ENCODE measurements around the gene MRPL41.
A peak's percentile ranks its signal among the peaks of the same experiment; 100 is the strongest.
"Not testable (repeated sequence)": the region's sequence is repeated elsewhere in the genome, so short reads cannot be mapped to it uniquely, and the experiment has no call there.

MRPL41 gene

DNA sequence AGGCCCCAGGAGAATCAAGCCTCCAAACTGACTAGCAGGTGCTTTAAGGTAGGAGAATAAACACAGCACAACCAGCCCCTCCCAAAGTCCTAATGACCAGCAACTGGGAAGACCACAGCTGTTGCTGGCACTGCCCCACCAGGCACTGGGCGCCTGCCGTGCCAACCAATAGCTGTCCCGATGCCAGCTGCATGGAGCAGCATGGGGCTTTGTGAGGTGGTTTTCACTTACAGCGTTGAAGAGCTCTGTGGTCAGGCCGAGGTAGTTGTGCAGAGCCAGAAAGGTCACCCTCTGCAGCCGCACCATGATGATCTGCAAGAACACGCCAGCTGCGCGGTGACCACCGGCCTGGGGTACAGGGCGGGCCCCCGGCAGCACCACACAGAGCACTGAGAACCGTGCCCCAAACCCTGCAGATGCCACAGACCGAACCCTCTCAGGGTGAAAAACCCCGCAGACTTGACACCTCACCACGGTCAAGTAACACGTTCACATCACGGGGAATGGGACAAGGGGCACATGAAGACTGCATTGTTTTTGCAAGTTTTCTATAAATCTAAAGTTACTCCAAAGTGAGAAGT lies 30.2 kb upstream of the MRPL41 start:
- no peak for DNase-seq

DNA sequence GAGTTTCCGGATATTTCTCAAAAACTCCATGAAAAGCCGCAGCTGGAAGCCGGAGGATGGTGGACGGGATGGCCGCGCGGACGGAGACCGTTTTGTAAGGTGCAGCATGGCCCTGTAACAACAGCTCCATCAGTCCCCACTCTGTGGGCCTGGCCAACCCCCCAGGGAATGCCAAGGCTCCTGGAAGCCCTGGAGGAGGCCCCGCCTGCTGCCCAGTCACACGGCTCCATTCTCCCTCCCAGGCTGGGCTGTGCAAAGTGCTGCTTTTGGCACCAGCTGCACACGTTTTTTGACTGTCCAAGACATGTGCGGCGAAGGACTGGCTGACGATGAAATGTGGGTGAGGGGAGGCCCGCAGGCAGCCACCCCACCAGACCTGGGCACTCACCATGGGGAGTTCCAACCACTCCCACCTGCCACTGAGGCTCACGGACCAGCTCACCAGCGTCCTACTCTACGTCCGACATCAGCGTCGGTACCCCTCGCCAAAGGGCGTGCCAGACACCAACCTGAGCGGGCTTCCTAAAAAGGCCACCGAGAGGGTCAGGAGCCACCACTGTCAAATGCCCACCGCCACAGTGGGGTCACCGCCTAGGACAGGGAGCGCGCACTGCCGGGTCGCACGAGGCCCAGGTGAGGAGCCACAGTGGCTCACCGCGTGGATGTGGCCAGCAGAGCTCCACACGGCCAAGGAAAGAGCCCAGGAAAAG lies 28.8 kb upstream of the MRPL41 start:
- no peak for DNase-seq

- no peak for DNase-seq
These were observed 27.3 kb upstream of the MRPL41 start for GRCh38 chr9:137524161-137524980.

DNA sequence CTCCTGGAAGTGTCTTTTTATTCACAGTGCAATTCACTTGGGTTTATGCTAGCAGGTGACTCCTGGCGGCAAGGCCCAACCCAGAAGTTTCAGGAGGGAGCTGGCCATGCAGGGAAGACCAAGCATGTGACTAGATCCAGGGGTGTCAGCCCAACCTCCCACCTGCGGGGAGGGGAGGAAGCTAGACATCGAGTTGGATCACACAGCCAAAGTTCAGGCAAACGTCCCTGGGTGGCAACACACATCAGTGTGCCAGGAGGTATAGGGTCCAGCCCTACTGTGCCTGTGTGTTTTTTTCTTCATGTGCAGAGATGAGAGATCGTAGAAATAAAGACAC lies 26.7 kb upstream of the MRPL41 start:
- DNase-seq: no peak

- no peak for DNase-seq
These were observed 21.3 kb upstream of the MRPL41 start for GRCh38 chr9:137530331-137530730.

GRCh38 chr9:137531099-137531765 lies 20.4 kb upstream of the MRPL41 start:
- peak in 20 of 56 donors; percentile 17 to 70 (median 47) for DNase-seq

DNA sequence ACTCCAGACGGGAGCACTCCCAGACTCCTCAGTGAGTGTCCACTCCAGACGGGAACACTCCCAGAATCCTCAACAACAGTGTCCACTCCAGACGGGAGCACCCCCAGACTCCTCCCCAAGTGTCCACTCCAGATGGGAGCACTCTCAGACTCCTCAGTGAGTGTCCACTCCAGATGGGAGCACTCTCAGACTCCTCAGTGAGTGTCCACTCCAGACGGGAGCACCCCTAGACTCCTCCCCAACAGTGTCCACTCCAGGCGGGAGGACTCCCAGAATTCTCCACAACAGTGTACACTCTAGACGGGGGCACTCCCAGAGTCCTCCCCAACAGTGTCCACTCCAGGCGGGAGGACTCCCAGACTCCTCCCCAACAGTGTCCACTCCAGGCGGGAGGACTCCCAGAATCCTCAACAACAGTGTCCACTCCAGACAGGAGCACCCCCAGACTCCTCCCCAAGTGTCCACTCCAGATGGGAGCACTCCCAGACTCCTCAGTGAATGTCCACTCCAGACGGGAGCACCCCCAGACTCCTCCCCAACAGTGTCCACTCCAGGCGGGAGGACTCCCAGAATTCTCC lies 18.7 kb upstream of the MRPL41 start:
- DNase-seq: not testable (repeated sequence)

DNA sequence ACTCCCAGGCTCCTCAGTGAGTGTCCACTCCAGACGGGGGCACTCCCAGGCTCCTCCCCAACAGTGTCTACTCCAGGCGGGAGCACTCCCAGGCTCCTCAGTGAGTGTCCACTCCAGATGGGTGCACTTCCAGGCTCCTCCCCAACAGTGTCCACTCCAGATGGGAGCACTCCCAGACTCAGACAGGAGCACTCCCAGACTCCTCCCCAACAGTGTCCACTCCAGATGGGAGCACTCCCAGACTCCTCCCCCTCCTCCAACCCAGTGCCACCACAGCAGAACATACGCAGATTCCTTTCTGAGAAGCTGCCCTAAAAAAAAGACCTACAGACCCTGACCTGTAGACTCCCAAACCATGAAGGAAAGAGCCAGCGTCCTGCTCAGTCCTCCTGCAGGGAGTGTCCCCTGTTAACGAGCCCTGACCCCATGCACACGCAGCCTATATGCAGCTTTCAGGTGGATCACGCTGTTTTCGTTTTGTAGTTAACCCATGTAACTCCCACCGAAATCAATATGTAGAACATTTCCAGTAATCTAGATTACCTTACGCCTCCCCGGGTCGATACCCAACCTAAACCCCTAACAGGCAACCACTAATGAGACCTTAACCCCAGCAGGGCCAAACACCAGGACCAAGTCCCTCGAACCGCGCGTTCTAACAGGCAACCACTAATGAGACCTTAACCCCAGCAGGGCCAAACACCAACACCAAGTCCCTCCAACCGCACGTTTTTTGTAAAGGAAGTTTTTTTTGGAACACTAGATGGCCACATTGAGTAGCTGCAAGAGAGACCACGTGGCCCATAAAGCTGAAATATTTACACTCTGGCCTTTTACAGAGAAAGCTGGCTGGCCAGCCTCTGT lies 17.2 kb upstream of the MRPL41 start:
- DNase-seq: peak in 2 of 56 donors; percentile 12 to 19

GRCh38 chr9:137535120-137535428 lies 16.6 kb upstream of the MRPL41 start:
- DNase-seq: peak in 1 of 56 donors; percentile 27

DNA sequence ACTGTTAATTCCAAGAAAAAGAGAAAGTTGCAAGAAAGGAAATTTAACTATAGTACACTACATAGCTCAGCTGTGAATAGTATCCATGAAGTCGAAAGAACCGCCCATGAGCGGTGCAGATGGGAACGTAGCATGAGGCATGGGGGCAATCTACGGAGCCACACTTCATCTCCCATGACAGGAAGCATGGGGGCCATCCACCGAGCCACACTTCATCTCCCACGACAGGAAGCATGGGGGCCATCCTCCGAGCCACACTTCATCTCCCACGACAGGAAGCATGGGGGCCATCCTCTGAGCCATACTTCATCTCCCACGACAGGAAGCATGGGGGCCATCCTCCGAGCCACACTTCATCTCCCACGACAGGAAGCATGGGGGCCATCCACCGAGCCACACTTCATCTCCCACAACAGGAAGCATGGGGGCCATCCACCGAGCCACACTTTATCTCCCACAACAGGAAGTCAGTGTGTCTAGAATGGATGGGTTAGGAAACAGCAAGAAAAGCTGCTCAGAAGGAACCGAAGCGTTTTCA lies 15.0 kb upstream of the MRPL41 start:
- not testable (repeated sequence) for DNase-seq

- no peak for DNase-seq
These were observed 13.6 kb upstream of the MRPL41 start for GRCh38 chr9:137538058-137538457.

- DNase-seq: no peak
These were observed 11.1 kb upstream of the MRPL41 start for GRCh38 chr9:137540536-137540935.

- DNase-seq: no peak
These were observed 9.2 kb upstream of the MRPL41 start for GRCh38 chr9:137542486-137542885.

- no peak for DNase-seq
These were observed 8.3 kb upstream of the MRPL41 start for GRCh38 chr9:137543237-137543963.

GRCh38 chr9:137544176-137544760 lies 7.4 kb upstream of the MRPL41 start:
- DNase-seq: no peak

- DNase-seq: no peak
These were observed 6.6 kb upstream of the MRPL41 start for GRCh38 chr9:137545123-137545522.

- DNase-seq: no peak
These were observed 3.8 kb upstream of the MRPL41 start for GRCh38 chr9:137547687-137548543.

GRCh38 chr9:137550231-137550621 lies 1.5 kb upstream of the MRPL41 start, which contains the start of gene PNPLA7:
PNPLA7 (minus strand) TSS chr9:137550402; CDS start chr9:137550197, 205 bp downstream.
- DNase-seq: peak in 55 of 56 donors; percentile 26 to 92 (median 76)

Data from nucleus accumbens (tissue), 56 donors.